NB4 (cell line): ENCODE measurements around the gene FAHD1.

Experiments
- CTCF ChIP-seq: IDR thresholded peaks from one replicate; pipeline ENCODE4 v1.5.1; 2012; ENCODE audit warnings: low read depth, low read length
- MAX ChIP-seq: IDR thresholded peaks from 2 replicates; pipeline ENCODE4 v1.6.1; 2011; ENCODE audit warnings: low read depth, low read length

GRCh38 chr16:1790611-1791255, 36.3 kb upstream of the FAHD1 start:
- TF ChIP-seq CTCF (no peak), MAX (no peak)
